ENCODE results near the gene OR56A1. TPM values are rescaled to one million over a fixed set of nuclear protein-coding genes. Genes with fewer than 3 reads are reported as not detected.

The OR56A1 gene
- total and polyA plus RNA-seq, 8 donors: 0.18 TPM; not detected in 7

- 61 to 84% (median 78%) methylated on average over 7 of the region's 7 CpGs for WGBS, 5 donors
- TF ChIP-seq POLR2A (IDR thresholded peaks at IDR 0.05) (no peak), CTCF (IDR thresholded peaks at IDR 0.05) (no peak), POLR2AphosphoS5 (IDR thresholded peaks at IDR 0.05) (no peak), EP300 (IDR thresholded peaks at IDR 0.05) (no peak)
Observed at GRCh38 chr11:6002202-6002699, 28.3 kb downstream of the OR56A1 start.

GRCh38 chr11:5994791-5995190 lies 35.8 kb downstream of the OR56A1 start:
- TF ChIP-seq POLR2AphosphoS5 (IDR thresholded peaks at IDR 0.05) (no peak), CTCF (IDR thresholded peaks at IDR 0.05) (no peak), POLR2A (IDR thresholded peaks at IDR 0.05) (no peak), EP300 (IDR thresholded peaks at IDR 0.05) (no peak)

More at GRCh38 chr11:6002202-6002699, 28.3 kb downstream of the OR56A1 start:
- Histone ChIP-seq H3K4me1 (no peaks in the 10 kb centered on the region), H3K27ac (no peak overlapping the region), H3K27me3 (peaks cover 0 to 1% (median 0%) of the 10 kb centered on the region in 3 donors), H3K4me3 (no peak overlapping the region), H3K9me3 (no peaks in the 10 kb centered on the region), H3K36me3 (no peaks in the 10 kb centered on the region)
- intact Hi-C loops (cut with DNase I; ENCODE audit: low total_unique reads): no loop called here
- DNase-seq: no peak

GRCh38 chr11:5992604-5993251 lies 37.8 kb downstream of the OR56A1 start:
- Histone ChIP-seq H3K27me3 (peaks cover 0 to 12% (median 0%) of the 10 kb centered on the region in 3 donors), H3K9me3 (no peaks in the 10 kb centered on the region), H3K36me3 (no peaks in the 10 kb centered on the region), H3K4me3 (no peak overlapping the region), H3K27ac (no peak overlapping the region), H3K4me1 (no peaks in the 10 kb centered on the region)
- DNase-seq: peak in 1 of 2 donors; percentile 24
- TF ChIP-seq EP300 (IDR thresholded peaks at IDR 0.05): no peak
- TF ChIP-seq POLR2A (IDR thresholded peaks at IDR 0.05): no peak
- no peak for TF ChIP-seq POLR2AphosphoS5 (IDR thresholded peaks at IDR 0.05)
- peak in 3 of 7 experiments; percentile 30 to 45 (median 40) for TF ChIP-seq CTCF (IDR thresholded peaks at IDR 0.05)
- WGBS, 5 donors: 40 to 60% (median 51%) methylated on average over 3 of the region's 3 CpGs
- intact Hi-C loops (cut with DNase I; ENCODE audit: low total_unique reads): no loop called here

More at GRCh38 chr11:5994791-5995190, 35.8 kb downstream of the OR56A1 start:
- intact Hi-C loops (cut with DNase I; ENCODE audit: low total_unique reads): no loop called here
- no peaks in the 10 kb centered on the region for H3K4me1 ChIP-seq
- no peaks in the 10 kb centered on the region for H3K9me3 ChIP-seq
- H3K4me3 ChIP-seq: no peak overlapping the region
- peaks cover 0 to 12% (median 0%) of the 10 kb centered on the region in 3 donors for H3K27me3 ChIP-seq
- H3K36me3 ChIP-seq: no peaks in the 10 kb centered on the region
- H3K27ac ChIP-seq: no peak overlapping the region
- no peak for DNase-seq
- WGBS, 5 donors: 85 to 92% (median 86%) methylated on average over 14 of the region's 14 CpGs

GRCh38 chr11:5992150-5992549 lies 38.4 kb downstream of the OR56A1 start:
- H3K9me3 ChIP-seq: no peaks in the 10 kb centered on the region
- peaks cover 0 to 9% (median 0%) of the 10 kb centered on the region in 3 donors for H3K27me3 ChIP-seq
- no peak overlapping the region for H3K4me3 ChIP-seq
- no peak overlapping the region for H3K27ac ChIP-seq
- no peaks in the 10 kb centered on the region for H3K36me3 ChIP-seq
- TF ChIP-seq EP300 (IDR thresholded peaks at IDR 0.05) (no peak), POLR2AphosphoS5 (IDR thresholded peaks at IDR 0.05) (no peak), POLR2A (IDR thresholded peaks at IDR 0.05) (no peak), CTCF (IDR thresholded peaks at IDR 0.05) (no peak)
- intact Hi-C loops (cut with DNase I; ENCODE audit: low total_unique reads): no loop called here
- DNase-seq: no peak
- 37 to 66% (median 49%) methylated on average over 3 of the region's 3 CpGs for WGBS, 5 donors
- H3K4me1 ChIP-seq: no peaks in the 10 kb centered on the region

Data from stomach (tissue), 9 donors.